Skeletal muscle tissue (tissue), 4 donors: ENCODE measurements around the gene RASA2. TPM values are rescaled to one million over a fixed set of nuclear protein-coding genes. Genes with fewer than 3 reads are reported as not detected.

Experiments used
- H3K27ac ChIP-seq: one replicate; pipeline ENCODE4 v1.7.0; 2013; ENCODE audit warnings: mild to moderate bottlenecking, low read depth, low read length, inconsistent platforms
- H3K27me3 ChIP-seq, 3 donors: one replicate each; pipeline ENCODE4 v1.7.0; 2013; ENCODE audit warnings: low read length in 3 of 3; ENCODE audit not compliant: control insufficient read depth in 3 of 3, insufficient read depth in 3 of 3
- H3K36me3 ChIP-seq, 3 donors: one replicate each; pipeline ENCODE4 v1.7.0; 2013; ENCODE audit warnings: low read length in 3 of 3; ENCODE audit not compliant: control insufficient read depth in 3 of 3, insufficient read depth in 3 of 3
- H3K4me1 ChIP-seq, 3 donors: one replicate each; pipeline ENCODE4 v1.7.0; 2013; ENCODE audit warnings: low read length in 3 of 3, mild to moderate bottlenecking in 3 of 3; ENCODE audit not compliant: control insufficient read depth in 3 of 3, insufficient read depth in 3 of 3
- H3K4me3 ChIP-seq, 3 donors: one replicate each; pipeline ENCODE4 v1.7.0; 2013; ENCODE audit warnings: low read length in 3 of 3
- H3K9ac ChIP-seq, 3 donors: one replicate each; pipeline ENCODE4 v1.7.0; 2013; ENCODE audit warnings: low read length in 3 of 3, mild to moderate bottlenecking in 3 of 3, moderate library complexity in 2 of 3, low read depth in 1 of 3
- H3K9me3 ChIP-seq, 3 donors: one replicate each; pipeline ENCODE4 v1.7.0; 2013; ENCODE audit warnings: low read length in 3 of 3; ENCODE audit not compliant: control insufficient read depth in 3 of 3
- total RNA-seq: library from RNA; depleted of rRNA; stranded (reverse); fragments of >200 nt; gene quantifications from one replicate; pipeline ENCODE4 v1.2.3, GENCODE V29; 2014
- donor health status: Osteomylitis.

Gene RASA2, protein sequence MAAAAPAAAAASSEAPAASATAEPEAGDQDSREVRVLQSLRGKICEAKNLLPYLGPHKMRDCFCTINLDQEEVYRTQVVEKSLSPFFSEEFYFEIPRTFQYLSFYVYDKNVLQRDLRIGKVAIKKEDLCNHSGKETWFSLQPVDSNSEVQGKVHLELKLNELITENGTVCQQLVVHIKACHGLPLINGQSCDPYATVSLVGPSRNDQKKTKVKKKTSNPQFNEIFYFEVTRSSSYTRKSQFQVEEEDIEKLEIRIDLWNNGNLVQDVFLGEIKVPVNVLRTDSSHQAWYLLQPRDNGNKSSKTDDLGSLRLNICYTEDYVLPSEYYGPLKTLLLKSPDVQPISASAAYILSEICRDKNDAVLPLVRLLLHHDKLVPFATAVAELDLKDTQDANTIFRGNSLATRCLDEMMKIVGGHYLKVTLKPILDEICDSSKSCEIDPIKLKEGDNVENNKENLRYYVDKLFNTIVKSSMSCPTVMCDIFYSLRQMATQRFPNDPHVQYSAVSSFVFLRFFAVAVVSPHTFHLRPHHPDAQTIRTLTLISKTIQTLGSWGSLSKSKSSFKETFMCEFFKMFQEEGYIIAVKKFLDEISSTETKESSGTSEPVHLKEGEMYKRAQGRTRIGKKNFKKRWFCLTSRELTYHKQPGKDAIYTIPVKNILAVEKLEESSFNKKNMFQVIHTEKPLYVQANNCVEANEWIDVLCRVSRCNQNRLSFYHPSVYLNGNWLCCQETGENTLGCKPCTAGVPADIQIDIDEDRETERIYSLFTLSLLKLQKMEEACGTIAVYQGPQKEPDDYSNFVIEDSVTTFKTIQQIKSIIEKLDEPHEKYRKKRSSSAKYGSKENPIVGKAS
- total RNA-seq: 9.9 TPM

DNA sequence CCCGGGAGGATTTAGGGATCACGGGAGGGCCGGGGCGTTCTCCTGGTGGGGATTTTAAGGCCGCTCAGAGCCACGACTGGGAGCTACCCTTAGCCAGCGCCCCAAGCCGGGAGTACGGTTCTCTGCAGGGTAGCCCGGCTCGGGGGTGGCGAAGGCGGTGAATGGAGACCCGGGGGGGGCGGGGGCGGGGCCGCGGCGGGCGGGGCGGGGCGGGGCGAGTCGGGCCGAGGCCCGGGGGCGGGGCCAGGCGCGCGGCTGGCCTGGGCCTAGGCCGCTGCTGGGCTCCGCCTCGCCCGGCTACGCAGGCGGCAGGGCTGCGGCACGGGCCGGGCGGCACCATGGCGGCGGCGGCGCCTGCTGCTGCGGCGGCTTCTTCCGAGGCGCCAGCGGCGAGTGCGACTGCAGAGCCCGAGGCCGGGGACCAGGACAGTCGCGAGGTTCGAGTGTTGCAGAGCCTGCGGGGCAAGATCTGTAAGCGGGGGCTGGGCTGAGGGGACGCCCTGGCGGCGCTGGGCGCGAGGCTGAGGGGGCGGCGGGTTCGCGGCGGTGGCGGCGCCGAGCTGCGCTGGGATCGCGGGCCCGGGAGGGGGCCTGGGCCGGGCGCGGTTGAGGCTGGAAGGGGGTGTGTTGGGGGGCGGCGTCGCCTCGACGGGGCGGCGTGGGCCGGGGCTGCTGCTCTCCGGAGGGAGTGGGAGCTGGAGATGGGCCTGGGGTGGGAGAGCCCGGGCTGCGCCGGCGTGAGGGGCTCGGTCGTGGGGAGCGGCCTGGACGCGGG is at the start of gene RASA2:
TSS of gene RASA2 (plus strand) at position 282 of the 775 bp plus-strand sequence. CDS start at position 339, 57 bp downstream.
- Histone ChIP-seq H3K4me1 (peaks cover 8 to 14% (median 11%) of the 10 kb centered on the region in 3 donors), H3K9ac (peak within 1 kb of the TSS; percentile 71 to 87 (median 81)), H3K27me3 (no peaks in the 10 kb centered on the region), H3K4me3 (peak within 1 kb of the TSS; percentile 75 to 77 (median 76)), H3K9me3 (no peaks in the 10 kb centered on the region), H3K27ac (peak within 1 kb of the TSS; percentile 80), H3K36me3 (no peaks in the 10 kb centered on the region)

DNA sequence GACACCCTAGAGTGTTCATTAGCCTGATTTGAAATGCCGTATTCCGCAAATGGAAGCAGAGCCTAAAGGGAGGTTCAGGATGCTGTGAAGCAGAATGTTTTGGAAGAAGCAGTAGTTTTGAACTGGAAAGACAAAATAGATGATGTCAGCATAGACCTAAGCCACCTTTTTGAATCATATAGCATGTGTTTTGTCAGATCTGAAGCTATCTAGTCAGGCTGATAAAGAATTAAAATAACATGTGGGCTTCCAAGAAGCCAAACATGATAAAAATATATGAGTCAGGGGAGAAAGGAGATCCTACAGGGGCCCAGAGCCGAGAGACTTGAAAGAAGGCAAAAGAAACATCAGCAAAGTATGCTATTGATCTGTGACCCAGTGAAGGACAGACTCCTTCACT is 47.2 kb upstream of the RASA2 start:
- Histone ChIP-seq H3K9me3 (no peaks in the 10 kb centered on the region), H3K27me3 (no peaks in the 10 kb centered on the region), H3K27ac (no peak overlapping the region), H3K4me1 (peaks cover 7 to 16% (median 11%) of the 10 kb centered on the region in 3 donors), H3K4me3 (no peak overlapping the region), H3K9ac (no peak overlapping the region), H3K36me3 (peaks cover 16 to 28% (median 22%) of the 10 kb centered on the region in 3 donors)

DNA sequence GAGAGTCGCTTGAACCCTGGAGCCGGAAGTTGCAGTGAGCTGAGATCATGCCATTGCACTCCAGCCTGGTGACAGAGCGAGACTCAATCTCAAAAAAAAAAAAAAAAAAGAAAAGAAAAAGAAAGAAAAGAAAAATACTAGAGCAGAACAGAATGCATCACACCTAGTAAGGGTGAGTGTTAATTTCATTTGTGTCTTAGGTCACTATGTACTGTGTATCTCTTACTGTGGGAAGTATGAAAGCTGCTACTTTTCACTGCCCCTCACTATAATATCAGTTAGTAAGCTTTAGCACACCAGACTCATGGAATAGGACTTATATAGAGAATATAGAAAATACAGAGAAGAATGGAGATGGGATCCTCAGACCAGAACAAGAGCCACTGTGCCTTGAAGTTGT is 45.9 kb upstream of the RASA2 start:
- H3K27ac ChIP-seq: peak overlapping the region; percentile 70
- H3K4me3 ChIP-seq: no peak overlapping the region
- H3K9ac ChIP-seq: no peak overlapping the region
- peaks cover 27 to 37% (median 34%) of the 10 kb centered on the region in 3 donors for H3K36me3 ChIP-seq
- no peaks in the 10 kb centered on the region for H3K9me3 ChIP-seq
- no peaks in the 10 kb centered on the region for H3K27me3 ChIP-seq
- peaks cover 7 to 13% (median 11%) of the 10 kb centered on the region in 3 donors for H3K4me1 ChIP-seq

DNA sequence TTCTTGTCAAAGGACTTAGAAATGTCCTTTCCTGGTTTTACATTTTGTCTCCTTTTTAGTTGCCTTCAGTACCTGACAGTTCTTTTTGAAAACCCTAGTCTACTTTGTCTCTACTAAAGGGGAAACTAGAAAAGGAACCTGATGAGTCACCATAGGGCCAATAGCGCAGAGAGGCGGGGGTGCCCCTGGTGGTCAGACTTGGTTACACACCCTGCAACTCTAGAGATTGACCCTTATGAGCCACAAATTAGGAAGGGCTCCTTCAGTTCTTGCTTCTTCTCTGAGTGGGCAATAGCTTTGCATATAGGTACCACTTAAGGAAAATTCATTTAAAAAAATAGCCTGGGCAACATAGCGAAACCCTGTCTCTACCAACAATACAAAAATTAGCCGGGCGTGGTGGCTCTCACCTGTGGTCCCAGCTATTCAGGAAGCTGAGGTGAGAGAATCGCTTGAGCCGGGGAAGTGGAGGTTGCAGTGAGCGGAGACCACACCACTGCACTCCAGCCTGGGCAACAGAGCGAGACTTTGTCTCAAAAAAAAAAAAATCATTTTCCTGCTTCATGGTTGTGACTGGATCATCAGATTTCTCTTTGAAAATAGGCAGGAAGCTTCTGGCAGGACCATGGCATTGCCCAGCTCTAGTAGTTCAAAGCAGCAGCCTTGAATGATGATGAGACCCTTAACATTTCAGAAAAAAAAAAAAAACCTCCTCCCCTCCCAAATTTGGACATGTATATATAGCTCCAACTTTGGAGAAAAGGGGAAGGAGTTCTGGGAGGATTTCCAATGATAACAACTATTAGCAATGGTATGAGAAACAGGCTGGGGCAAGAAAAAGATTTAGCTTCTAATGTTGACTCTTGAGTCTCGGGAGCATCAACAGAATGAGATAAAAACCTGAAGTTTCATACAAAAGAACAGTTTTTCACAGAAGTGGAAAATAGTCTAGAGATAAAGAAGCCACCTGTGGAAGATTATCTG is 45.2 kb upstream of the RASA2 start:
- no peak overlapping the region for H3K4me3 ChIP-seq
- peaks cover 29 to 36% (median 36%) of the 10 kb centered on the region in 3 donors for H3K36me3 ChIP-seq
- no peaks in the 10 kb centered on the region for H3K9me3 ChIP-seq
- H3K4me1 ChIP-seq: peaks cover 4 to 11% (median 9%) of the 10 kb centered on the region in 3 donors
- no peak overlapping the region for H3K9ac ChIP-seq
- H3K27me3 ChIP-seq: no peaks in the 10 kb centered on the region
- peak overlapping the region; percentile 70 for H3K27ac ChIP-seq

DNA sequence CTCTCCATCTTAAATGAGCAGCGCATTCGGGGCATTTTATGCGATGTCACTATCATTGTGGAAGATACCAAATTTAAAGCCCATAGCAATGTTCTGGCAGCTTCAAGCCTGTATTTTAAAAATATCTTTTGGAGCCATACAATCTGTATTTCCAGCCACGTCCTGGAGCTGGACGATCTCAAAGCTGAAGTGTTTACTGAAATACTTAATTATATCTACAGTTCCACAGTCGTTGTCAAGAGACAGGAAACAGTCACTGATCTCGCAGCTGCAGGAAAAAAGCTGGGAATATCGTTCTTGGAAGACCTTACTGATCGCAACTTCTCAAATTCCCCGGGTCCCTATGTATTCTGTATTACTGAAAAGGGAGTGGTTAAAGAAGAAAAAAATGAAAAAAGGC is 44.4 kb upstream of the RASA2 start:
- Histone ChIP-seq H3K4me1 (peaks cover 2 to 5% (median 5%) of the 10 kb centered on the region in 3 donors), H3K4me3 (no peak overlapping the region), H3K27ac (peak overlapping the region; percentile 70), H3K36me3 (peaks cover 31 to 43% (median 38%) of the 10 kb centered on the region in 3 donors), H3K9ac (no peak overlapping the region), H3K27me3 (no peaks in the 10 kb centered on the region), H3K9me3 (no peaks in the 10 kb centered on the region)

DNA sequence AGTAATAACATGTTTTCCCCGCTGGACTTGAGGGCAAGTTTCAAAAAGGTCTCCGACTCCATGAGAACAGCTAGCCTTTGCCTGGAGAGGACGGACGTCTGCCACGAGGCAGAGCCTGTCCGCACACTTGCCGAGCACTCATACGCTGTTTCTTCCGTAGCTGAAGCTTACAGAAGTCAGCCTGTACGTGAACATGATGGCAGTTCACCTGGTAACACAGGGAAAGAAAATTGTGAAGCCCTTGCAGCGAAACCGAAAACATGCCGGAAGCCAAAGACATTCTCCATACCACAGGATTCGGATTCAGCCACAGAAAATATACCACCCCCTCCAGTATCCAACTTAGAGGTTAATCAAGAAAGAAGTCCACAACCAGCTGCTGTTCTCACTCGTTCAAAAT is 43.9 kb upstream of the RASA2 start:
- Histone ChIP-seq H3K4me3 (no peak overlapping the region), H3K27ac (peak overlapping the region; percentile 70), H3K27me3 (no peaks in the 10 kb centered on the region), H3K9ac (peak overlapping the region in 1 of 3 donors; percentile 1), H3K9me3 (no peaks in the 10 kb centered on the region), H3K4me1 (peaks cover 2 to 5% (median 5%) of the 10 kb centered on the region in 3 donors), H3K36me3 (peaks cover 32 to 46% (median 38%) of the 10 kb centered on the region in 3 donors)

DNA sequence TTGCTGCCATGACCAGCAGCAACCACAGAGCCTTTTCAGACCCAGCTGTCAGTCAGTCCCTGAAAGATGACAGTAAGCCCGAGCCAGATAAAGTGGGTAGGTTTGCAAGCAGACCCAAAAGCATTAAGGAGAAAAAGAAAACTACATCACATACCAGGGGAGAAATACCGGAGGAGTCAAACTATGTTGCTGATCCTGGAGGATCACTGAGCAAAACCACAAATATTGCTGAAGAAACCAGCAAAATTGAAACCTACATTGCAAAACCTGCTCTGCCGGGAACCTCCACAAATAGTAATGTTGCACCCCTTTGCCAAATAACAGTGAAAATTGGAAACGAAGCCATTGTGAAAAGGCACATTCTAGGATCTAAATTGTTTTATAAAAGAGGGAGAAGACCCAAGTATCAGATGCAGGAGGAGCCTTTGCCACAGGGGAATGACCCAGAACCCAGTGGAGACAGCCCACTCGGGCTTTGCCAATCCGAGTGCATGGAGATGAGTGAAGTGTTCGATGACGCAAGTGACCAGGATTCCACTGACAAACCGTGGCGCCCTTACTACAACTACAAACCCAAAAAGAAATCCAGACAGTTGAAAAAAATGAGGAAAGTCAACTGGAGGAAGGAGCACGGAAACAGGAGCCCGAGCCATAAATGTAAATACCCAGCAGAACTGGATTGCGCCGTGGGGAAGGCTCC is 42.1 kb upstream of the RASA2 start:
- H3K27ac ChIP-seq: no peak overlapping the region
- no peaks in the 10 kb centered on the region for H3K9me3 ChIP-seq
- peaks cover 2 to 11% (median 5%) of the 10 kb centered on the region in 3 donors for H3K4me1 ChIP-seq
- H3K4me3 ChIP-seq: no peak overlapping the region
- H3K27me3 ChIP-seq: no peaks in the 10 kb centered on the region
- no peak overlapping the region for H3K9ac ChIP-seq
- H3K36me3 ChIP-seq: peaks cover 32 to 46% (median 38%) of the 10 kb centered on the region in 3 donors

DNA sequence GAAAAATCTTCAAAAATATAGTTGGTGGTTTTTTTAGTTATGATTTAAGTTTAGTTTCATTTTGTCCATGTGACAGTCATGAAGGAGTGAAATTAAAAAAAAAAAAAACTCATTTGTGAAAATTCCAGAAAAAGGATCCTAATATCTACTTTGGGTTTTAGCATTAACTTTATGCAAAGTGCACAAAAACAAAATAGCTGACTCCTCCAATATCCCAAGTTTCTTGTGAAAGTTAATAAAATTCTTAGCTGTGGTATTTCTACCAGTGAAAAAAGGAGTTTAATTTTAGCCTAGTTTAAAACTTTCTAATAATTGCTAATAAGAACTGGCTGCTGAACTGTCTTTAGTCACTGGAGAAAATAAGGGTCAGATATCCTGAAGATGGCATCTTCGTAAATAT is 40.8 kb upstream of the RASA2 start:
- Histone ChIP-seq H3K36me3 (peaks cover 32 to 46% (median 38%) of the 10 kb centered on the region in 3 donors), H3K4me3 (no peak overlapping the region), H3K27ac (no peak overlapping the region), H3K4me1 (peaks cover 2 to 10% (median 5%) of the 10 kb centered on the region in 3 donors), H3K9me3 (no peaks in the 10 kb centered on the region), H3K9ac (no peak overlapping the region), H3K27me3 (no peaks in the 10 kb centered on the region)
